SK-N-SH (cell line): ENCODE measurements around the gene RAPGEF2.

Experiments
- EP300 ChIP-seq, 2 experiments: IDR thresholded peaks; 2 replicates each; pipeline versions ENCODE4 v1.4.0 to v1.6.1; 2012; ENCODE audit warnings: borderline replicate concordance in 1 of 2, low read depth in 1 of 2, low read length in 1 of 2
- FOXM1 ChIP-seq: IDR thresholded peaks from 2 replicates; pipeline ENCODE4 v1.4.0; 2012; ENCODE audit warnings: low read depth, mild to moderate bottlenecking
- IRF3 ChIP-seq: fragments of 150-350 bp; IDR thresholded peaks from 2 replicates; pipeline ENCODE4 v1.6.1; 2016; ENCODE audit warnings: mild to moderate bottlenecking, low read depth, low read length
- NFIC ChIP-seq: IDR thresholded peaks from 2 replicates; pipeline ENCODE4 v1.4.0; 2012; ENCODE audit warnings: borderline replicate concordance
- RAD21 ChIP-seq: IDR thresholded peaks from 2 replicates; pipeline ENCODE4 v1.6.1; 2012; ENCODE audit warnings: mild to moderate bottlenecking, low read length
- RFX5 ChIP-seq: IDR thresholded peaks from 2 replicates; pipeline ENCODE4 v1.6.1; 2012; ENCODE audit warnings: mild to moderate bottlenecking, improper control_type of control experiment, low read length
- RXRA ChIP-seq: IDR thresholded peaks from 2 replicates; pipeline ENCODE4 v1.4.0; 2012; ENCODE audit warnings: low read depth, mild to moderate bottlenecking, borderline replicate concordance
- SMC3 ChIP-seq: IDR thresholded peaks from 2 replicates; pipeline ENCODE4 v1.6.1; 2012; ENCODE audit warnings: low read depth, low read length, improper control_type of control experiment
- TCF12 ChIP-seq: IDR thresholded peaks from 2 replicates; pipeline ENCODE4 v1.4.0; 2012
- TF ChIP-seq, protein P1 (sequence below): fragments of 200-600 bp; sonication (generic); IDR thresholded peaks from 2 replicates; pipeline ENCODE4 v1.6.1; 2017; ENCODE audit warnings: antibody characterized with exemption, mild to moderate bottlenecking, moderate library complexity
- TF ChIP-seq, protein P2 (sequence below): IDR thresholded peaks from 2 replicates; pipeline ENCODE4 v1.6.1; 2012; ENCODE audit warnings: mild to moderate bottlenecking, low read depth, low read length, moderate library complexity
- TF ChIP-seq, protein P3 (sequence below): fragments of 150-350 bp; IDR thresholded peaks from 2 replicates; pipeline ENCODE4 v1.6.1; 2017; ENCODE audit warnings: antibody characterized with exemption, low read length, low read depth, borderline replicate concordance

DNA sequence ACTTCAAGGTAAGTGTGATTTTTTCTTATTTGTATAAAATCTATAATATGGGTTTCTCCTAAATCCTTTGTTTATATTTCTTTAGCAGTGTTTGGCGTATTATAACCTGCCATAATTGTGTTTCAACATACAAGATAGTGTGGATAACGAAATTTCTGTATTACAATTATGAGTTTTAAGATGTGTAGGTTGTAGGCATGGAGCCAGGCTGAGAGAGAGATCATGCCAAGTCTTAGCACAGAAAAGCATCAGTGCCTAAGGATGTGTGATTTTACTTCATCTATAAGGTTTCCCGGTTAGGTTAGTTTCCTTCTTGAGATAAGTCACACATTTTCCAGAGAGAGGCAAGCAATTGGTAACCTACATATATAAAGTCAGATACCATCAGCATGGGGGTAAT, 161.2 kb downstream of the RAPGEF2 start:
- TF ChIP-seq, protein P1, sequence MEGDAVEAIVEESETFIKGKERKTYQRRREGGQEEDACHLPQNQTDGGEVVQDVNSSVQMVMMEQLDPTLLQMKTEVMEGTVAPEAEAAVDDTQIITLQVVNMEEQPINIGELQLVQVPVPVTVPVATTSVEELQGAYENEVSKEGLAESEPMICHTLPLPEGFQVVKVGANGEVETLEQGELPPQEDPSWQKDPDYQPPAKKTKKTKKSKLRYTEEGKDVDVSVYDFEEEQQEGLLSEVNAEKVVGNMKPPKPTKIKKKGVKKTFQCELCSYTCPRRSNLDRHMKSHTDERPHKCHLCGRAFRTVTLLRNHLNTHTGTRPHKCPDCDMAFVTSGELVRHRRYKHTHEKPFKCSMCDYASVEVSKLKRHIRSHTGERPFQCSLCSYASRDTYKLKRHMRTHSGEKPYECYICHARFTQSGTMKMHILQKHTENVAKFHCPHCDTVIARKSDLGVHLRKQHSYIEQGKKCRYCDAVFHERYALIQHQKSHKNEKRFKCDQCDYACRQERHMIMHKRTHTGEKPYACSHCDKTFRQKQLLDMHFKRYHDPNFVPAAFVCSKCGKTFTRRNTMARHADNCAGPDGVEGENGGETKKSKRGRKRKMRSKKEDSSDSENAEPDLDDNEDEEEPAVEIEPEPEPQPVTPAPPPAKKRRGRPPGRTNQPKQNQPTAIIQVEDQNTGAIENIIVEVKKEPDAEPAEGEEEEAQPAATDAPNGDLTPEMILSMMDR: no peak
- TF ChIP-seq IRF3 (no peak), TCF12 (no peak), EP300 (IDR thresholded peaks at IDR 0.05; ENCODE audit: borderline replicate concordance in 1 of 2, low read depth in 1 of 2, low read length in 1 of 2) (no peak), SMC3 (no peak), RAD21 (no peak), NFIC (no peak), RFX5 (no peak), RXRA (no peak), FOXM1 (no peak)
- TF ChIP-seq, protein P2, sequence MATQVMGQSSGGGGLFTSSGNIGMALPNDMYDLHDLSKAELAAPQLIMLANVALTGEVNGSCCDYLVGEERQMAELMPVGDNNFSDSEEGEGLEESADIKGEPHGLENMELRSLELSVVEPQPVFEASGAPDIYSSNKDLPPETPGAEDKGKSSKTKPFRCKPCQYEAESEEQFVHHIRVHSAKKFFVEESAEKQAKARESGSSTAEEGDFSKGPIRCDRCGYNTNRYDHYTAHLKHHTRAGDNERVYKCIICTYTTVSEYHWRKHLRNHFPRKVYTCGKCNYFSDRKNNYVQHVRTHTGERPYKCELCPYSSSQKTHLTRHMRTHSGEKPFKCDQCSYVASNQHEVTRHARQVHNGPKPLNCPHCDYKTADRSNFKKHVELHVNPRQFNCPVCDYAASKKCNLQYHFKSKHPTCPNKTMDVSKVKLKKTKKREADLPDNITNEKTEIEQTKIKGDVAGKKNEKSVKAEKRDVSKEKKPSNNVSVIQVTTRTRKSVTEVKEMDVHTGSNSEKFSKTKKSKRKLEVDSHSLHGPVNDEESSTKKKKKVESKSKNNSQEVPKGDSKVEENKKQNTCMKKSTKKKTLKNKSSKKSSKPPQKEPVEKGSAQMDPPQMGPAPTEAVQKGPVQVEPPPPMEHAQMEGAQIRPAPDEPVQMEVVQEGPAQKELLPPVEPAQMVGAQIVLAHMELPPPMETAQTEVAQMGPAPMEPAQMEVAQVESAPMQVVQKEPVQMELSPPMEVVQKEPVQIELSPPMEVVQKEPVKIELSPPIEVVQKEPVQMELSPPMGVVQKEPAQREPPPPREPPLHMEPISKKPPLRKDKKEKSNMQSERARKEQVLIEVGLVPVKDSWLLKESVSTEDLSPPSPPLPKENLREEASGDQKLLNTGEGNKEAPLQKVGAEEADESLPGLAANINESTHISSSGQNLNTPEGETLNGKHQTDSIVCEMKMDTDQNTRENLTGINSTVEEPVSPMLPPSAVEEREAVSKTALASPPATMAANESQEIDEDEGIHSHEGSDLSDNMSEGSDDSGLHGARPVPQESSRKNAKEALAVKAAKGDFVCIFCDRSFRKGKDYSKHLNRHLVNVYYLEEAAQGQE: no peak
- TF ChIP-seq, protein P3, sequence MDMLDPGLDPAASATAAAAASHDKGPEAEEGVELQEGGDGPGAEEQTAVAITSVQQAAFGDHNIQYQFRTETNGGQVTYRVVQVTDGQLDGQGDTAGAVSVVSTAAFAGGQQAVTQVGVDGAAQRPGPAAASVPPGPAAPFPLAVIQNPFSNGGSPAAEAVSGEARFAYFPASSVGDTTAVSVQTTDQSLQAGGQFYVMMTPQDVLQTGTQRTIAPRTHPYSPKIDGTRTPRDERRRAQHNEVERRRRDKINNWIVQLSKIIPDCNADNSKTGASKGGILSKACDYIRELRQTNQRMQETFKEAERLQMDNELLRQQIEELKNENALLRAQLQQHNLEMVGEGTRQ: no peak
